ENCODE results near the gene IMPDH1. TPM values are rescaled to one million over a fixed set of nuclear protein-coding genes. Genes with fewer than 3 reads are reported as not detected.

IMPDH1 gene
- total RNA-seq, 1 donor: 37.2 TPM

DNA sequence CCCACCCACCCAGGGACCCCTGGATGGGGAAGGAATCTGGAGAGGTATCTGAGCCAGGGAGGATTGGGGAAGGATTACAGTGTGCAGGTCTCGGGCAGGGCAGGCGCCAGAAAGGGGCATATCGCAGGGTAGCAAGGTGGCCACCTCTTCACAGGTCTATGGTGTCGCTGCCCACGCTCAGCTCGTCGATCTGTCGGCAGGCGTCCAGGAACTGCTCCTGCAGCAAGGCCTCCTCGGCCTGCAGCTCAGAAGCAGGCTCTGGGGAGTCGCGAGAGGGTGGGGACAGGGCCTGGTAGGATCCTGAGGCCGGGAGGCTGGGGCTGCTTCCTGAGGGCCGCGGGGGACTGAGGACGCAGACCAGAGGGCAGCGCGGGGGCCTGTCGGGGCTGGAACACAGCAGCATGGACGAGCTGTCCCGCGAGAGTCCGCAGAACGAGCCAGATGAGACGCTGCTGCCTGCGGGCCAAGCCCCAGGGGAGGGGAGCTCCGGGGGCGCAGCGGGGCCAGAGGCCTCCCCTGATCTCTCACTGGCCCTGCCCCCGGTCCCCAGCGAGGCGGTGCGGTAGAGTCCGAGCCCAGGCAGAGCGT lies 59.0 kb downstream of the IMPDH1 start:
- H3K4me3 ChIP-seq (ENCODE audit: low read depth, low read length): no peak overlapping the region
- no peak for DNase-seq (ENCODE audit: low read depth)
- TF ChIP-seq, protein P1, sequence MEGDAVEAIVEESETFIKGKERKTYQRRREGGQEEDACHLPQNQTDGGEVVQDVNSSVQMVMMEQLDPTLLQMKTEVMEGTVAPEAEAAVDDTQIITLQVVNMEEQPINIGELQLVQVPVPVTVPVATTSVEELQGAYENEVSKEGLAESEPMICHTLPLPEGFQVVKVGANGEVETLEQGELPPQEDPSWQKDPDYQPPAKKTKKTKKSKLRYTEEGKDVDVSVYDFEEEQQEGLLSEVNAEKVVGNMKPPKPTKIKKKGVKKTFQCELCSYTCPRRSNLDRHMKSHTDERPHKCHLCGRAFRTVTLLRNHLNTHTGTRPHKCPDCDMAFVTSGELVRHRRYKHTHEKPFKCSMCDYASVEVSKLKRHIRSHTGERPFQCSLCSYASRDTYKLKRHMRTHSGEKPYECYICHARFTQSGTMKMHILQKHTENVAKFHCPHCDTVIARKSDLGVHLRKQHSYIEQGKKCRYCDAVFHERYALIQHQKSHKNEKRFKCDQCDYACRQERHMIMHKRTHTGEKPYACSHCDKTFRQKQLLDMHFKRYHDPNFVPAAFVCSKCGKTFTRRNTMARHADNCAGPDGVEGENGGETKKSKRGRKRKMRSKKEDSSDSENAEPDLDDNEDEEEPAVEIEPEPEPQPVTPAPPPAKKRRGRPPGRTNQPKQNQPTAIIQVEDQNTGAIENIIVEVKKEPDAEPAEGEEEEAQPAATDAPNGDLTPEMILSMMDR (IDR thresholded peaks at IDR 0.05; ENCODE audit: insufficient read depth, low read length): no peak

DNA sequence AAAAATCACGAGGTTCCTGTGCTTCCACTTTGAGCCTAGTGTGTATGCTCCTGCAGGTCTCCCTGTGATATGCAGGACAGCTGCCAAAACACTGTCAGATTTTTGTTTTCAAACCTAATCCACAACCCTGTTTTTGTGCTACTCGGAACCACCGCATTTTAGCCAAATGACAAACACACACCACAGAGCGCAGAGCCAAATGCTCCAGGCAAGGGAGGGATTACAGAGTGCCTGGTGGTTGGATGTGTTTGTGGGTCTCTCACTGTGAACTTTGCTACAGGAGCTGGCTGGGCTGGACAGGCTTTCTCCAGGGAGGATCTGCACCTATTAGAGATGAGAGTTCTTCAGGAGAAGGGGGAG lies 60.3 kb downstream of the IMPDH1 start:
- H3K4me3 ChIP-seq (ENCODE audit: low read depth, low read length): no peak overlapping the region
- TF ChIP-seq, protein P1 (IDR thresholded peaks at IDR 0.05; ENCODE audit: insufficient read depth, low read length): no peak
- DNase-seq (ENCODE audit: low read depth): no peak

DNA sequence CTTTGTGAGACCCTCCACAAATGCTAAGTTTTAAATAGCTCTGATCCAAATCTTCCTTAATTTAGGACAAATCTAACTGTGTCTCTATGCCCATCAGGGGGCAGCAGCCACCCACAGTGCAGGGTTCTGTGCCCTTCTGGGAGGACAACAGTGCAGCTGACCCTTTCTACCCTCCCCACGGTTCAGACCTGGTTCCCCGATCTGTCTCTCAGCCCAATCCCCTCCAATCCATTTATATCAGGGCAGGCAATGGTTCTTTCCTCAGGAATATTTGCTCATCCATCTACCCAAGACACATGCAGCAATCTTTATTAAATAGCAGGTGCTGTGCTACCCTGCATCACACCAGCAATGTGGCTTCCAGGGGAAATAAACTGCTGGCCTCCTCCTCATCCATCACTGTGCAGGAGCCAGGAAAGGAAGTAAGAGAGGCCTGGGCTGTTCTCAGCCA lies 62.1 kb downstream of the IMPDH1 start:
- TF ChIP-seq, protein P1 (IDR thresholded peaks at IDR 0.05; ENCODE audit: insufficient read depth, low read length): peak; percentile 78
- DNase-seq (ENCODE audit: low read depth): peak; percentile 65
- no peak overlapping the region for H3K4me3 ChIP-seq (ENCODE audit: low read depth, low read length)

DNA sequence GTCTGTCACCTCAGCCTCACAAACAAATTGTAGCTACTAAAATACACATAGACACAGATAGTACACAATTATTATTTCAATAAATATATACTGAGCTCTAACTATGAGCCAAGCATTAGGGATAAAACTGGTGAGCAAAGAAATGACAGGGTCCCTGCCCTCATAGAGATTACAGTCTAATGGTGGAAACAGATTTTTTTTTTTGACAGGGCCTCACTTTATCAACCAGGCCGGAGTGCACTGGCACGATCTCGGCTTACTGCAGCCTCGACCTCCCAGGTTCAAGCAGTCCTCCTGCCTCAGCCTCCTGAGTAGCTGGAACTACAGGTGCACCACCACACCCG lies 65.4 kb downstream of the IMPDH1 start:
- DNase-seq (ENCODE audit: low read depth): no peak

DNA sequence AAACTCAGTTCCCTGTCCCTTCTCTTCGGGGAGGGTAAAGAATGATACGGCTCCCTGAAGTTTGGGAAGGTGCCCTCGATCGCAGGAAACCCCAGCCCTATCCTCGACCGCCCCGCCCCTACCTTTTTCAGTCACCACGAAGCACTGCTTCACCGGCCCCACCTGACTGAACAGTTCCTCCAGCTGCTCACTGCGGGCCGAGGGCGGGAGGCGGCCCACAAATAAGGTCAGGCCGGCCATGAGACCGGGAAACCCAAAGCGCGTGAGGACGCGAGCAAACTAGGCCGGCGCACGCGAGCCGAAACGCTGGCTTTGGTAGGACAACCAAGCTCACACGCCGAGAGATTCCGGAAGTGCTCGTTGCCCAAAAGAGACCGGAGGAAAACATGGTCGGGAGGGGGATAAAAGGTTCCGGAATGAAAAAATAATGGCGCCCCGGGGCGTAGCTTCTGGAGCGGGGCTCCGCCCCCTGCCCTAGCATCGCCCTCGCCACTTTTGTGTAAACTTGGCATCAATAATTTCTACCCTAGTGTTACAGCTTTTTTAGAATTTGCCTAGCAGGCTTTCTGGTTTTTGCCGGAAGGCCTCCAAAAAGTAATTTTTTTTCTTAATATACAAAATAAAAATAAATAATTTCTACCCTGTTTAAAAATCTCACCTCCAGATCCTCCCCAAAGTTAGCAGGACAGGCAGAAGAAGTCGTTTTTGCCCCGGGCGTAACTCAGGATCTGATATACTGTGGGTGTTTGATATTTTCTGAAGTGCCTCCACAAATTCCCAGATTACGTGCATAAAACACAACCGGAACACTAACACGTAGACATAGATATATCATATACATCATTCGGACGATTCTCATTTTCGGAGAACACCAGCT lies 66.0 kb downstream of the IMPDH1 start, which contains the start of gene RBM28:
RBM28 (minus strand) TSS at position 355 of the 877 bp plus-strand sequence; CDS start at position 240, 115 bp downstream.
- TF ChIP-seq, protein P1 (IDR thresholded peaks at IDR 0.05; ENCODE audit: insufficient read depth, low read length): no peak
- H3K4me3 ChIP-seq (ENCODE audit: low read depth, low read length): peak within 1 kb of the TSS; percentile 78
- DNase-seq (ENCODE audit: low read depth): peak; percentile 93

More for the DNA sequence above, 65.4 kb downstream of the IMPDH1 start:
- TF ChIP-seq, protein P1 (IDR thresholded peaks at IDR 0.05; ENCODE audit: insufficient read depth, low read length): no peak
- H3K4me3 ChIP-seq (ENCODE audit: low read depth, low read length): no peak overlapping the region

Small RNA genes within 50 kb of the gene (small RNA-seq; reads per million reads assigned to genes)
- gene AC010655.1 (not detected), gene RNU7-27P (not detected), gene RNU7-54P (not detected)

Other genes starting within 250 kb of the IMPDH1 start
- gene LEP, start 168.7 kb downstream of the IMPDH1 start, total RNA-seq (ENCODE audit: low replicate concordance): under 0.01 TPM in 1 of 2 replicates, not detected in the other
- gene RBM28, start 66.1 kb downstream of the IMPDH1 start, total RNA-seq (ENCODE audit: low replicate concordance): 14.7 and 66.7 TPM in 2 replicates
- gene PRRT4, start 48.3 kb downstream of the IMPDH1 start, total RNA-seq (ENCODE audit: low replicate concordance): 0.27 and 0.82 TPM in 2 replicates
- gene HILPDA, start 45.9 kb upstream of the IMPDH1 start, total RNA-seq (ENCODE audit: low replicate concordance): 17.3 and 25.3 TPM in 2 replicates
- 13.5 and 41.4 TPM in 2 replicates for gene METTL2B, start 66.8 kb upstream of the IMPDH1 start, total RNA-seq (ENCODE audit: low replicate concordance)

Data from fibroblast of the aortic adventitia (primary cell).